HL-60/S4 (cell line): ENCODE data around the gene SMAD3.

ENCODE experiments used
- in situ Hi-C: fragments of 300-500 bp; cut with MboI; formaldehyde crosslinking; loops from 2 replicates; pipeline ENCODE4 v1.14.3; 2022; ENCODE audit warnings: low sequenced_read_pairs

Gene SMAD3

DNA sequence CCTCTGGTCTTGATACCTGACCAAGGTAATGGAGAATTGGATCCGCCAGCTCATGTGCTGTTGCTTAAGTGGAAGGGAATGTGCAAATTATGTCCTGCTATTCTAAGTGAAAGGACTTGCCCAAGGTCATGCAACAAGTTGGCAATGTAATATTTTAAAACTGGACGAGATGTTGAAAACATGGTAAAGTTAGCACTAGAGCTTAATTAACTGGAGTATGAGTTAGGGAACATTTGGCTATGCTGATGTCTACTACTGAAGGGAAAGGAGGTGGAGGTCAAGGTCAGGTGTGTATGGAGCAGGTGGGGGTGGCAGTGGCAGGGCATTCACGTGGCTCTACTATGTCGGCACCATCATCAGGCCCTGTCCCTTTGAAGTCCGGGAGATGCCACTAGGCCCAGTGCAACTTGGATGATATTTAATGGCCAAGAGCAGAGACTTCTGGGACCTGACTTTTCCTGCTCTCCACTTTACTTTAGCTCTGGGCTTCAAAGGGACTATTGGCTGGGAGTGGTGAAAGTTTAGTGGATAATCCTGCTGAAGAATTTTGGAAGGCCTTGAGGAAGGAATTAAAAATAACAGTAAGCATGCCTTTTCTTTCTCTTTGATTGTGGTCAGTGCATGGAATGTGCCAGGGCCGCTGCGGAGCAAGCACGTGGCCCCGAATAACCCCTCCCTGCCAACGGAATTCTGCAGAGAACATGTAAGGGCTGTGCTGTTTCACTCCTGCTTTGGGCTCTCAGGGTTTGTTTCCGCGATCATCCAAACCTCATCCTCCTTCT lies 14.9 kb downstream of the SMAD3 start:
- in situ Hi-C loops = no loop called here

DNA sequence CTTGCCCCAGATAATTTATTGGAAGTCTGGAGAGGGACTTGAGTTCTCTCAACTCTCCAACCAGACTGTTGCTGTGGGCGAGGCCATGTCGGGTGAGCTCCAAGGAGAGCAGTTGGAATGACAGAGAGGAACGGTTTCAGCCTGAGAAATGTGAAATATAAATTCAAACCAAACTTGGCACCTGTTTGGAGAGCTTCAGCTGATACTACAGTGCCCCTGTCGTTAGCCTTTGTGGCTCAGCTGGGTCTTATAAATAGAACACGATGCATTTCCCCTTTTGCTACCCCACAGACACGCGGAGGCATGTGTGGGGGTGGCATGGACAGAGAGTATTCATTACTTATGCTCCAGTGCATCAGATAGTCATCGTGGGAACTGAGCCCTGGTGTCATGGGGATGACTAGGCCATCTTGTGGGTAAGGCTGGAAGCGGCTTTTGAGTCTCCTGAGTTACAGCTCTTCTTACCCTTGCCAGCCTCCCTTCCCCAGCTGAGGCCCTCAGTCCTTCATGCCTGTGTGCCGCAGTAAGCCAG lies 15.6 kb downstream of the SMAD3 start:
- in situ Hi-C loops = no loop called here

GRCh38 chr15:67082007-67082536 lies 16.7 kb downstream of the SMAD3 start:
- in situ Hi-C loops = no loop called here

GRCh38 chr15:67083135-67083762 lies 17.8 kb downstream of the SMAD3 start:
- in situ Hi-C loops = no loop called here

DNA sequence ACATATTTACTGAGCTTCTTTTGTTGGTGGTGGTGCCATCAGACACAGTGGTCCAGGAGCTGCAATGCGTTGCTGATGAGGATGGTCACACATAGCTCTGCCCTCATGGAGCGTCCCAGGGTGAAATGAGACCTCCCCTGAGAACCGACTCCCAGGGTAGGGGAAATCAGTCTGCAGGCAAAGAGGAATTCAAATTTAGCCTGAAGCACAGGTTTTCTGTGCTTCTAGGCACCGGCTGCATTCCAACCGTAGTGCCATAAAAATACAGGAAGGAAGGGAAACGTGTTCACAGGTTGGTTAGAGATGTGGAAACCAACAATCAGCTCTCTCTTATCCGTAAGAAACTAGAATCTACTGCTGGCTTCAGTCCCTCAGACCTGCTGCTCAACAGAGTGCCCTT lies 19.2 kb downstream of the SMAD3 start:
- in situ Hi-C loops = no loop called here

GRCh38 chr15:67085237-67085817 lies 19.9 kb downstream of the SMAD3 start:
- in situ Hi-C loops = no loop called here

DNA sequence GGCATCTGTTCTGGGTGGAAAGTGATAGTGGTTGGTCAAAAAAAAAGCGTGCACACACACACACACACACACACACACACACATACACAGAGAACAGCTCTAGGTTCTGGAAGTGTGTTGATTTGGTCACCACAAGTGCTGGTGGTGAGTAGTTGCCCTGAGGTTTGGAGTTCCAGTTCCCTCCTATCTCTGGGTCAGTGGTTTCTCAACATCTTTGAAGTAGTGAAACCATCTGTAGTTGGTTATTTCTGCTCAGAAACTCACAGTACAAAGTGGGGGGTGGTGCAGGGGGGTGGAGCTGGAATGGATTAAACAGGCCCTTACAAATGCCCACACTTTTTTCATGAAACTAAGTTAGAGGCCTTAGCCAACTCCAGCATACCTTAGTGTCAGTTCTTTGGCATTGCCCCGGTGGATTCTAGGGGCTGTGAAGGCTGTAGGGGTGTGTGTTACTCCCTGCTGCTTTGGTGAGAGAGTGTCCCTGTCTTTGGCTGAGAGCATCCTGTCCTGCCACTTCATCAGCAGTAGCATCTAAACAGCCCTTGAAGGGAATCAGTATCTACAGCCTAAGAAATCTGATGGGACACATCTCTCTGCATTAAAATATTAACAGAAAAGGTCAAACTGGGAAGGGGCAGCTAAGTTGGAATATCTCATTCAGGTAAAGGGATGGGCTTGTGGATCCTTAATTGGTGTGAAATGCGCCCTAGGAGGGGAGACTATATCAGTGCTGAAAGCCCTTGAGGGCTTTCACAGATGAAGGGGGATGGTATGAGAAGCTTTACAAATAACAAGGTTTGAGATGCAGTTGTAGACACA lies 20.6 kb downstream of the SMAD3 start:
- in situ Hi-C loops = no loop called here

GRCh38 chr15:67086637-67086914 lies 21.2 kb downstream of the SMAD3 start:
- in situ Hi-C loops = no loop called here

GRCh38 chr15:67087507-67088172 lies 22.2 kb downstream of the SMAD3 start:
- in situ Hi-C loops = no loop called here

GRCh38 chr15:67089217-67090193 lies 24.1 kb downstream of the SMAD3 start:
- in situ Hi-C loops = no loop called here

DNA sequence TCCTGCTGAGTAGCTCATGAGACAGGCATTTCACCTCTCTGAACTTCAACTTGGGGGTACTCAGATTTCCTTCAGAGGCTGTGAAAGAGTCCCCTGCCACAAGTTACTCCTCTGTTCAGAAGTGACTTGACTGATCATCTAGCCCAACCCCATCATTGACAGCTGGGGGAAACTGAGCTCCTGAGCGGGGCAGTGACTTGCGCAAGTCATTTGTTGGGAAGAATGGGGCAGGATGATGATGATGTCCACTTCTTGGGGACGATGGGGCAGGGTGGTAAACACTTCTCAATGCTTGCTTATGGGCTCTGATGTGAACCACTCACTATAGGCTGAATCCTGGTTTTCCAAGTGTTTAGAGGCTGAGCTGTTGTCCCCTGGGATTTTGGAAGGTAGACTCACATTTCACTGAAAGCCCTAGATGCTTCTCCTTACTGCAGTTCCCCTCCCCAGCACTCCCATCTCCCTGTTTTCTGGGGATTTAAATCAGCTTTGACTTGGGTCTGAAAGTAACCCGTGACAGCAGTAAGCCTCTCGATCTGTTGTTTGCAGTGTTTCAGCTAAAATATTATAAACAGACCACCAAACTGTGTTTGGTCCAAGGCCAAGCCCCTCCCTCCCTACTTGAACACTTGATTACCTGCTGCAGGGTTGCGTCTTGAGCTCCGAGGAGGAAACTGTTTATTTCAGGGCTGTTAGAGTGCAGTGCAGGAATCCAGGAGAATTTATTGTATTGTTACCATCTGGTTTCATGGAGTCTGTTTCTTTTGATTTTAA lies 25.1 kb downstream of the SMAD3 start:
- in situ Hi-C loops = no loop called here

DNA sequence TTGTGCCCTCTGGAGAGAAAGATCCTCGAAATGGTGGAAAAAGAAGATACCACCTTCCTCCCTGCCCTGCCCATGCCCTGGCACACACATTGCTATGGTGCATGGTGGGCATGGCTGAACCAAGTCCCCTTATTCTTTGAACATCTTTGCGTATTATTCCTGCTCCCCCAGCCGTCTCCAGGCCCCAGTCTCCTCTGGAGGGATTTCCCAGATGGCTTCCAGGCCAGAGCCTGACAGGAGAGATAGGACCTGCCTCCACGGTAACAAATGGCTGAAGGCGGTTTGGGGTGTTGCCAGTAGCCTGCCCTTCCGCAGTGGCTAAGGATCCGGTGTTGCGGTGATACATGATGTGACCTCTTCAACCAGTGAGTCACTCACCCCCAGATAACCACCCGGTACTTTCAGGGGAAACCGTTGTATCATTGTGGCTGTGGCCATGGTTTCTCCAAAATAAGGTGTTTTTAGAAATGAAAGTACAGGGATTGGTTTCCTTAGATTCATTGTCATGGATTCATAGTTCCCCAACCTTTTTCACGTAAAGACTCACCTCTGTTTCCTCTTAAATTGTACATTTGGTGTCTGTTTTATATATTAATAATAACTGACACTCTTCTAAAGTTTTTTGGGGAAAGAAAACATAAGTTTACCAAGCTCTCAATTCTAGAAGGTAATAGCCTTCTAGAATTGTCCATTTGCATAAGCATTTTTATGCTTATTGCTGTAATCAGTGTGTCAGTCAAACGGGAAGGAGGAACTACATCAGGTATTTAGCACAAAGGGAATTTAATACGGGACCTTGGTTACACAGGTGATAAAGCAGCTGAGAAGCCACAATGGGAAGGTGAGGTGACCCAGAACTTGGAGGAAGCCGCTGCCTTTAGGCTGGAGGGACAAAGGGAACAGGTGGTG lies 25.9 kb downstream of the SMAD3 start:
- in situ Hi-C loops = no loop called here

GRCh38 chr15:67091980-67092677 lies 26.7 kb downstream of the SMAD3 start:
- in situ Hi-C loops = no loop called here

- in situ Hi-C loops = no loop called here
Measured at GRCh38 chr15:67092752-67093503, 27.5 kb downstream of the SMAD3 start.

GRCh38 chr15:67093504-67093862 lies 28.1 kb downstream of the SMAD3 start:
- in situ Hi-C loops = no loop called here
